ENCODE results near the gene ACAN. TPM values are rescaled to one million over a fixed set of nuclear protein-coding genes. Genes with fewer than 3 reads are reported as not detected.

The ACAN gene
- total RNA-seq, 1 donor from 2014 or later = 176 TPM

DNA sequence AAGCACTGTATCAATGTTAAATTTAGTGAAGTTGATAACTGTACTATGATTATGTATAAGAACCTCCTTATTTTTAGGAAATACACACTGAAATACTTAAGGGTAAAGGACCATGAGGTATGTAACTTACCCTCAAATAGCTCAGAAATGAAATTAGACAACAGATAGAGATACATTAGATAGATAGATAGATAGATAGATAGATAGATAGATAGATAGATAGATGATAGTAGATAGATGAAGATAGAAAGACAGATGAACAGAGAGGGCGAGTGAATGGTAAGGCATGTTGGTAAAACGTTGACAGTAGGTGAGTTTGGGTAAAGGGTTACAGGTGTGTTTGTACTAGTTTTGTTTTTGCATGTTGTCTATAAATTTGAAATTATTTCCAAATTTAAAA is 38.0 kb upstream of the ACAN start:
- Mint-ChIP-seq H3K27me3 (ENCODE audit: low read depth) (peaks cover 9% of the 10 kb centered on the region), H3K27ac (ENCODE audit: unreplicated experiment) (no peak overlapping the region), H3K36me3 (ENCODE audit: low read depth) (peaks cover 4% of the 10 kb centered on the region), H3K4me1 (ENCODE audit: low read depth) (peaks cover 11% of the 10 kb centered on the region), H3K4me3 (ENCODE audit: unreplicated experiment) (no peak overlapping the region), H3K9me3 (ENCODE audit: low read depth) (peaks cover 11% of the 10 kb centered on the region)
- TF ChIP-seq, protein P1, sequence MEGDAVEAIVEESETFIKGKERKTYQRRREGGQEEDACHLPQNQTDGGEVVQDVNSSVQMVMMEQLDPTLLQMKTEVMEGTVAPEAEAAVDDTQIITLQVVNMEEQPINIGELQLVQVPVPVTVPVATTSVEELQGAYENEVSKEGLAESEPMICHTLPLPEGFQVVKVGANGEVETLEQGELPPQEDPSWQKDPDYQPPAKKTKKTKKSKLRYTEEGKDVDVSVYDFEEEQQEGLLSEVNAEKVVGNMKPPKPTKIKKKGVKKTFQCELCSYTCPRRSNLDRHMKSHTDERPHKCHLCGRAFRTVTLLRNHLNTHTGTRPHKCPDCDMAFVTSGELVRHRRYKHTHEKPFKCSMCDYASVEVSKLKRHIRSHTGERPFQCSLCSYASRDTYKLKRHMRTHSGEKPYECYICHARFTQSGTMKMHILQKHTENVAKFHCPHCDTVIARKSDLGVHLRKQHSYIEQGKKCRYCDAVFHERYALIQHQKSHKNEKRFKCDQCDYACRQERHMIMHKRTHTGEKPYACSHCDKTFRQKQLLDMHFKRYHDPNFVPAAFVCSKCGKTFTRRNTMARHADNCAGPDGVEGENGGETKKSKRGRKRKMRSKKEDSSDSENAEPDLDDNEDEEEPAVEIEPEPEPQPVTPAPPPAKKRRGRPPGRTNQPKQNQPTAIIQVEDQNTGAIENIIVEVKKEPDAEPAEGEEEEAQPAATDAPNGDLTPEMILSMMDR (IDR thresholded peaks at IDR 0.05) = no peak
- DNase-seq (ENCODE audit: low spot score) = no peak

DNA sequence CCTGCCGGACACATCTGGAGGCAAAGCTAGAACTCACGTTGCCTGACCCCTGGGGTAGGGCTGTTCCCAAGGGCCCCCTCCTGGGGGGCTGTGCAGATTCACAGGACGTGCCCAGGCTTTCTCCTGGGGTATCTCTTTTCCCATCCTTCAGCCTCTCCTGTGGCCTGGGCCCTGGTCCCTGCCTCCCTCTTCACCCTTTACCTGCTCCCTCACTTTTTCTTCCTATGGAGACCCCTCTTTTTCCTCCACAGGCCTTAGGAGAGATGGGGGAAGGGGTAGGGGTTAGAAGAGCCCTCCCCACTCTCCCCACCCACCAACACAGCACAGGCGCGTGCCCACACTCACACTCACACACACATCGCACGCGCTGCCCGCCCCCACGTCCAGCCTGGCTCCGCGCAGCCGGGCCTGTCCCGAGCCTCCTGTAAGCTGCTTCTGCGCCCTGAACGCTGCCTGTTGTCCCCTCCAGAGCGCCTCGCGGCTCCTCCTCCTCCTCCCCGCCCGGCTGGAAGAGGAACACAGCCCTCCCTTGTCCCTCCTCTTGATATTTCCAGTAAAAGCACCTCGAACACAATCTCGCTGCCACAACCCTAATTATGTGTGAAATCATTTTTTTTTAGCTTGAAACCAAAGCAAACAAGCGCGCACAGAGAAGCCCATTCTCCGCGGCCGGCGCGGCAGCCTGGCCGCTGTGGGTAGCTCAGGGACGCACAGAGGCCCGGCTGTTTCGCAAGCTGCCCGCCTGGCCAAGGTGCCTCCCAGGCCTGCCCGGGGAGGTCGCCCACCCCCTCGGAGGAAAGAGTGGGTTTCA is 33.9 kb upstream of the ACAN start:
- TF ChIP-seq, protein P1 (IDR thresholded peaks at IDR 0.05) = no peak
- no peak for DNase-seq (ENCODE audit: low spot score)
- peak overlapping the region; percentile 88 for H3K4me3 Mint-ChIP-seq (ENCODE audit: unreplicated experiment)
- H3K27ac Mint-ChIP-seq (ENCODE audit: unreplicated experiment) = peak overlapping the region; percentile 84
- peaks cover 1% of the 10 kb centered on the region for H3K36me3 Mint-ChIP-seq (ENCODE audit: low read depth)
- H3K27me3 Mint-ChIP-seq (ENCODE audit: low read depth) = peaks cover 6% of the 10 kb centered on the region
- H3K4me1 Mint-ChIP-seq (ENCODE audit: low read depth) = peaks cover 11% of the 10 kb centered on the region
- H3K9me3 Mint-ChIP-seq (ENCODE audit: low read depth) = peaks cover 5% of the 10 kb centered on the region

DNA sequence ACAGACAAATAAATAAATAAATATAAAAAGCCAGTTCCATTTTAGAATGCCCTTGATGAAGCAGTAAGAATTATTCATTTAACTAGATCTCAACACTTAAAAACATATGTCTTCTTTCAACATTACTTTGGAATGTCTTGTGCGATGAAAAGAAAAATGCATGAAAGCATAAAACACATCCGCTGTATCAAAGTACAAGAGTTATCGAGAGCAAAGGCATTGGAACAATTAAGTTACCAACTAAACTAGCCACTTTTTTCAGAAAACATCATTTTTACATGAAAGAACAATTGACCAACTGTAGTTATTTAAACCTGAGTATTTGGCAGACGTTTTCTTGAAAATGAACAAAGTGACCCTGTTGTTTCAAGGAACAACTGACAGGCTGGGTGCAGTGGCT is 27.5 kb upstream of the ACAN start:
- no peaks in the 10 kb centered on the region for H3K4me1 Mint-ChIP-seq (ENCODE audit: low read depth)
- peaks cover 14% of the 10 kb centered on the region for H3K9me3 Mint-ChIP-seq (ENCODE audit: low read depth)
- H3K4me3 Mint-ChIP-seq (ENCODE audit: unreplicated experiment) = no peak overlapping the region
- H3K36me3 Mint-ChIP-seq (ENCODE audit: low read depth) = peaks cover 6% of the 10 kb centered on the region
- no peak overlapping the region for H3K27ac Mint-ChIP-seq (ENCODE audit: unreplicated experiment)
- H3K27me3 Mint-ChIP-seq (ENCODE audit: low read depth) = peaks cover 2% of the 10 kb centered on the region
- TF ChIP-seq, protein P1 (IDR thresholded peaks at IDR 0.05) = no peak
- no peak for DNase-seq (ENCODE audit: low spot score)

DNA sequence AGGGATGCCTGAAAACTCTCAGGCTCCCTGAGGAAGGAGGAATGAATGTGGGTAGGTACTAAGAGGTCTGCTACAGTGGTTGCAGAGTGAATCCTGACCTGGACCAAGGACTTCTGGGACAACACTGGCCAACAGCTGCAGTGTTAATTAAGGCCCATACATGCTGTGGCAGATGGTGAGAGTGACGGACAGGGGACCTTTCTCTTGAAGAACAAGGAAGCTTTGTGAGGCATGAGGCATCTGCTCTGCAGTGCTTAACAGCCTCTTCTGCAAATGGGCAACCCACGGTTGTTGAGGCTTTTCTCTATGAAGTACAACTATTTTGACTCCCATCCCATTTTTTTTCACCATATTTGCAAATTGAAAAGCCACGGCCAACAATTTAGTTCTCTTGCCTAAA is 26.6 kb upstream of the ACAN start:
- Mint-ChIP-seq H3K9me3 (ENCODE audit: low read depth) (peaks cover 14% of the 10 kb centered on the region), H3K36me3 (ENCODE audit: low read depth) (peaks cover 6% of the 10 kb centered on the region), H3K4me1 (ENCODE audit: low read depth) (no peaks in the 10 kb centered on the region), H3K27ac (ENCODE audit: unreplicated experiment) (no peak overlapping the region), H3K4me3 (ENCODE audit: unreplicated experiment) (no peak overlapping the region), H3K27me3 (ENCODE audit: low read depth) (peaks cover 2% of the 10 kb centered on the region)
- no peak for DNase-seq (ENCODE audit: low spot score)
- TF ChIP-seq, protein P1 (IDR thresholded peaks at IDR 0.05) = no peak

DNA sequence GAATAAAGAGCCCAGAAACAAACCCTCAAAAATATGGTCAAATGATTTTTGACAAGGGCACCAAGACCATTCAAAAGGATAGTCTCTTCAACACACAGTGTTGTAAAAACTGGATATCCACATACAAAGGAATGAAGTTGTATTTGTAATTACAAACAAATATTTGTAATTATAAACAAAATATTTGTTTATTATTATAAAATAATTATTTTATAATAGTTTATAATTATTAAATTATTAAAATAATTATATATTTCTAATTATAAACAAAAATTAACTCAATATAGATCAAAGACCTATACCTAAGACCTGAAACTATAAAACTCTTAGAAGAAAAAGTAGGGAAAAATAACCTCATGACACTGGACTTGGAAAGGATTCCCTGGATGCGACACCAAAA is 23.3 kb upstream of the ACAN start:
- H3K4me3 Mint-ChIP-seq (ENCODE audit: unreplicated experiment) = no peak overlapping the region
- H3K36me3 Mint-ChIP-seq (ENCODE audit: low read depth) = peaks cover 5% of the 10 kb centered on the region
- H3K9me3 Mint-ChIP-seq (ENCODE audit: low read depth) = peaks cover 14% of the 10 kb centered on the region
- H3K4me1 Mint-ChIP-seq (ENCODE audit: low read depth) = no peaks in the 10 kb centered on the region
- H3K27ac Mint-ChIP-seq (ENCODE audit: unreplicated experiment) = no peak overlapping the region
- no peak for DNase-seq (ENCODE audit: low spot score)
- H3K27me3 Mint-ChIP-seq (ENCODE audit: low read depth) = peaks cover 11% of the 10 kb centered on the region
- TF ChIP-seq, protein P1 (IDR thresholded peaks at IDR 0.05) = no peak
